Ishikawa (cell line): ENCODE data around the gene MED13L.
A peak's percentile ranks its signal among the peaks of the same experiment; 100 is the strongest.

ENCODE experiments used
- CEBPB ChIP-seq: IDR thresholded peaks from 2 replicates; pipeline ENCODE4 v1.6.1; 2012
- CREB1 ChIP-seq: IDR thresholded peaks from 2 replicates; pipeline ENCODE4 v1.6.1; 2012; ENCODE audit warnings: low read depth
- EGR1 ChIP-seq: IDR thresholded peaks from 2 replicates; pipeline ENCODE4 v1.6.1; 2012
- EP300 ChIP-seq: IDR thresholded peaks from 2 replicates; pipeline ENCODE4 v1.6.1; 2012; ENCODE audit warnings: borderline replicate concordance
- FOXM1 ChIP-seq: IDR thresholded peaks from 2 replicates; pipeline ENCODE4 v1.6.1; 2012; ENCODE audit warnings: low read depth, borderline replicate concordance
- MAX ChIP-seq: IDR thresholded peaks from 2 replicates; pipeline ENCODE4 v1.6.1; 2012
- NFIC ChIP-seq: IDR thresholded peaks from 2 replicates; pipeline ENCODE4 v1.6.1; 2012
- RAD21 ChIP-seq: IDR thresholded peaks from 2 replicates; pipeline ENCODE4 v1.6.1; 2012; ENCODE audit warnings: low read depth
- REST ChIP-seq: IDR thresholded peaks from 2 replicates; pipeline ENCODE4 v1.6.1; 2012; ENCODE audit warnings: low read depth, mild to moderate bottlenecking
- TAF1 ChIP-seq: IDR thresholded peaks from 2 replicates; pipeline ENCODE4 v1.6.1; 2012; ENCODE audit warnings: low read depth, mild to moderate bottlenecking
- TCF12 ChIP-seq: IDR thresholded peaks from 2 replicates; pipeline ENCODE4 v1.6.1; 2012; ENCODE audit warnings: low read depth
- TEAD4 ChIP-seq: IDR thresholded peaks from 2 replicates; pipeline ENCODE4 v1.6.1; 2012
- YY1 ChIP-seq: IDR thresholded peaks from 2 replicates; pipeline ENCODE4 v1.6.1; 2012; ENCODE audit warnings: low read depth
- ZBTB7A ChIP-seq: IDR thresholded peaks from 2 replicates; pipeline ENCODE4 v1.6.1; 2012; ENCODE audit warnings: low read depth
- TF ChIP-seq, protein P1 (sequence below): IDR thresholded peaks from 2 replicates; pipeline ENCODE4 v1.6.1; 2012

The MED13L gene

DNA sequence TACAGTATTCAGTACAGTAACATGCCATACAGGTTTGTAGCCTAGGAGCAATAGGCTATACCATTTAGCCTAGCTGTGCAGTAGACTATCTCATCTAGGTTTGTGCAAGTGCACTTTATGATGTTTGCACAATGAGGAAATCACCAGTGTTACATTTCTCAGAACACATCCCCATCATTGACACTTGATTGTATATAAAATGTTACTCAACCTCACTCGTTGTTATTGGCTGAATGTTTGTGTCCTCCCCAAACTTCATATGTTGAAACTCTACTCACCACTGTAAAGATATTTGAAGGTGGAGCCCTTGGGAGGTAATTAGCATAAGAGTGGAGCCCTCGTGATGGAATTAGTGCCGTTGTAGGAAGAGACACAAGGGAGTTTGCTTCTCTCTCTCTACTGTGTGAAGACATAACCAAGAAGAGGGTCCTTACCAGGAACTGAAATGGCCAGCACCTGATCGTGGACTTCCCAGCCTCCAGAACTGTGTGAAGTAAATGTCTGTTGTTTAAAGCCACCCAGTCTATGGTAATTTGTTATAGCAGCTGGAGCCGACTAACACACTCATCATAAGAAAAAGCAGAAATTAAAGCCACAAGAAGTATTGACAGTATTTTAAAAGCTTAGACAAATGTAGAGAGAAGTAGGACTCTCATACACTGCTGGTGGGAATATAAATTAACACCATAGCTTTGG lies 3.2 kb upstream of the MED13L start:
- no peak for TF ChIP-seq CREB1

GRCh38 chr12:116278667-116279066 lies 1.2 kb upstream of the MED13L start:
- no peak for TF ChIP-seq TEAD4
- TF ChIP-seq, protein P1, sequence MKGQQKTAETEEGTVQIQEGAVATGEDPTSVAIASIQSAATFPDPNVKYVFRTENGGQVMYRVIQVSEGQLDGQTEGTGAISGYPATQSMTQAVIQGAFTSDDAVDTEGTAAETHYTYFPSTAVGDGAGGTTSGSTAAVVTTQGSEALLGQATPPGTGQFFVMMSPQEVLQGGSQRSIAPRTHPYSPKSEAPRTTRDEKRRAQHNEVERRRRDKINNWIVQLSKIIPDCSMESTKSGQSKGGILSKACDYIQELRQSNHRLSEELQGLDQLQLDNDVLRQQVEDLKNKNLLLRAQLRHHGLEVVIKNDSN, result no peak
- TF ChIP-seq NFIC, result no peak
- TF ChIP-seq ZBTB7A, result no peak
- no peak for TF ChIP-seq CREB1
- no peak for TF ChIP-seq CEBPB
- no peak for TF ChIP-seq MAX
- TF ChIP-seq YY1, result no peak
- TF ChIP-seq TAF1, result no peak
- no peak for TF ChIP-seq EGR1
- no peak for TF ChIP-seq EP300
- no peak for TF ChIP-seq REST
- TF ChIP-seq FOXM1, result no peak
- no peak for TF ChIP-seq TCF12

GRCh38 chr12:116278279-116278626 lies 760 bp upstream of the MED13L start:
- TF ChIP-seq TEAD4, result no peak
- TF ChIP-seq, protein P1, result no peak
- TF ChIP-seq MAX, result no peak
- no peak for TF ChIP-seq TCF12
- no peak for TF ChIP-seq REST
- no peak for TF ChIP-seq ZBTB7A
- no peak for TF ChIP-seq RAD21
- TF ChIP-seq EGR1, result no peak
- TF ChIP-seq YY1, result no peak
- no peak for TF ChIP-seq NFIC
- TF ChIP-seq EP300, result no peak
- TF ChIP-seq CREB1, result no peak
- no peak for TF ChIP-seq TAF1
- TF ChIP-seq CEBPB, result no peak
- TF ChIP-seq FOXM1, result no peak

- TF ChIP-seq RAD21, result no peak
- TF ChIP-seq ZBTB7A, result peak; percentile 67
- peak; percentile 58 for TF ChIP-seq NFIC
- TF ChIP-seq, protein P1, result no peak; the same call in 1 of the 2 replicates
- no peak for TF ChIP-seq EGR1
- TF ChIP-seq CREB1, result no peak
These were observed 634 bp downstream of the MED13L start for GRCh38 chr12:116276652-116277466.

- TF ChIP-seq YY1, result no peak
- no peak for TF ChIP-seq EGR1
- TF ChIP-seq RAD21, result no peak
- TF ChIP-seq FOXM1, result no peak
- no peak for TF ChIP-seq EP300
- TF ChIP-seq, protein P1, result no peak
- TF ChIP-seq TCF12, result no peak
- no peak for TF ChIP-seq TAF1
- no peak for TF ChIP-seq ZBTB7A
- TF ChIP-seq REST, result no peak
- no peak for TF ChIP-seq CEBPB
- no peak for TF ChIP-seq MAX
- TF ChIP-seq NFIC, result no peak
- TF ChIP-seq TEAD4, result no peak
- TF ChIP-seq CREB1, result no peak
These were observed 2.7 kb downstream of the MED13L start for GRCh38 chr12:116274551-116275375.
